ES-I3 (cell line): ENCODE data around the gene RFK.

Experiments
- H3K36me3 ChIP-seq: 2 replicates; pipeline ENCODE4 v1.6.1; 2013; ENCODE audit warnings: mild to moderate bottlenecking, low read length, control low read depth, moderate library complexity; ENCODE audit not compliant: insufficient read depth
- H3K4me1 ChIP-seq: 2 replicates; pipeline ENCODE4 v1.6.1; 2013; ENCODE audit warnings: mild to moderate bottlenecking, control low read depth, low read length; ENCODE audit not compliant: insufficient read depth
- H3K9ac ChIP-seq: 2 replicates; pipeline ENCODE4 v1.6.1; 2013; ENCODE audit warnings: low read depth, mild to moderate bottlenecking, low read length, moderate library complexity
- H3K9me3 ChIP-seq: 2 replicates; pipeline ENCODE4 v1.6.1; 2013; ENCODE audit warnings: mild to moderate bottlenecking, low read length, moderate library complexity; ENCODE audit not compliant: control insufficient read depth, insufficient read depth

RFK gene

GRCh38 chr9:76423216-76424177 lies 29.3 kb upstream of the RFK start:
- H3K36me3 ChIP-seq = no peaks in the 10 kb centered on the region
- peaks cover 3% of the 10 kb centered on the region; the same call in 1 of the 2 replicates for H3K4me1 ChIP-seq
- H3K9me3 ChIP-seq = no peaks in the 10 kb centered on the region
- H3K9ac ChIP-seq = no peak overlapping the region

GRCh38 chr9:76419782-76420380 lies 25.7 kb upstream of the RFK start:
- H3K9ac ChIP-seq = no peak overlapping the region
- H3K4me1 ChIP-seq = peaks cover 7% of the 10 kb centered on the region
- H3K36me3 ChIP-seq = no peaks in the 10 kb centered on the region
- no peaks in the 10 kb centered on the region for H3K9me3 ChIP-seq

- Histone ChIP-seq H3K4me1 (peaks cover 4% of the 10 kb centered on the region; the same call in 1 of the 2 replicates), H3K36me3 (no peaks in the 10 kb centered on the region), H3K9ac (no peak overlapping the region), H3K9me3 (no peaks in the 10 kb centered on the region)
Observed at GRCh38 chr9:76417394-76417793, 23.2 kb upstream of the RFK start.

GRCh38 chr9:76415731-76416130 lies 21.5 kb upstream of the RFK start:
- H3K36me3 ChIP-seq = no peaks in the 10 kb centered on the region
- peaks cover 4% of the 10 kb centered on the region; the same call in 1 of the 2 replicates for H3K4me1 ChIP-seq
- no peak overlapping the region for H3K9ac ChIP-seq
- no peaks in the 10 kb centered on the region for H3K9me3 ChIP-seq

GRCh38 chr9:76415154-76415553 lies 20.9 kb upstream of the RFK start:
- H3K9ac ChIP-seq = no peak overlapping the region
- H3K4me1 ChIP-seq = peaks cover 4% of the 10 kb centered on the region; the same call in 1 of the 2 replicates
- no peaks in the 10 kb centered on the region for H3K9me3 ChIP-seq
- H3K36me3 ChIP-seq = no peaks in the 10 kb centered on the region

- H3K4me1 ChIP-seq = peaks cover 4% of the 10 kb centered on the region; the same call in 1 of the 2 replicates
- H3K9ac ChIP-seq = no peak overlapping the region
- no peaks in the 10 kb centered on the region for H3K9me3 ChIP-seq
- H3K36me3 ChIP-seq = no peaks in the 10 kb centered on the region
Observed at GRCh38 chr9:76414661-76415060, 20.4 kb upstream of the RFK start.

GRCh38 chr9:76413658-76414057 lies 19.4 kb upstream of the RFK start:
- Histone ChIP-seq H3K9me3 (no peaks in the 10 kb centered on the region), H3K36me3 (no peaks in the 10 kb centered on the region), H3K9ac (no peak overlapping the region), H3K4me1 (peaks cover 4% of the 10 kb centered on the region; the same call in 1 of the 2 replicates)

GRCh38 chr9:76412638-76413037 lies 18.4 kb upstream of the RFK start:
- Histone ChIP-seq H3K9ac (no peak overlapping the region), H3K36me3 (no peaks in the 10 kb centered on the region), H3K9me3 (no peaks in the 10 kb centered on the region), H3K4me1 (peaks cover under 1% of the 10 kb centered on the region; the same call in 1 of the 2 replicates)

GRCh38 chr9:76405868-76406267 lies 11.6 kb upstream of the RFK start:
- no peaks in the 10 kb centered on the region for H3K36me3 ChIP-seq
- H3K9me3 ChIP-seq = no peaks in the 10 kb centered on the region
- no peaks in the 10 kb centered on the region for H3K4me1 ChIP-seq
- no peak overlapping the region for H3K9ac ChIP-seq

GRCh38 chr9:76405340-76405739 lies 11.1 kb upstream of the RFK start:
- peaks cover 4% of the 10 kb centered on the region; the same call in 1 of the 2 replicates for H3K4me1 ChIP-seq
- H3K36me3 ChIP-seq = no peaks in the 10 kb centered on the region
- H3K9ac ChIP-seq = no peak overlapping the region
- H3K9me3 ChIP-seq = no peaks in the 10 kb centered on the region

- no peaks in the 10 kb centered on the region for H3K36me3 ChIP-seq
- peaks cover 6% of the 10 kb centered on the region; the same call in 1 of the 2 replicates for H3K4me1 ChIP-seq
- no peaks in the 10 kb centered on the region for H3K9me3 ChIP-seq
- H3K9ac ChIP-seq = no peak overlapping the region
Observed at GRCh38 chr9:76404401-76404800, 10.2 kb upstream of the RFK start.

- H3K9me3 ChIP-seq = no peaks in the 10 kb centered on the region
- no peaks in the 10 kb centered on the region for H3K36me3 ChIP-seq
- H3K4me1 ChIP-seq = peaks cover 6% of the 10 kb centered on the region; the same call in 1 of the 2 replicates
- H3K9ac ChIP-seq = no peak overlapping the region
Observed at GRCh38 chr9:76403352-76403751, 9.1 kb upstream of the RFK start.

GRCh38 chr9:76401580-76402354 lies 7.5 kb upstream of the RFK start:
- Histone ChIP-seq H3K9ac (no peak overlapping the region), H3K4me1 (peaks cover 6% of the 10 kb centered on the region; the same call in 1 of the 2 replicates), H3K9me3 (no peaks in the 10 kb centered on the region), H3K36me3 (no peaks in the 10 kb centered on the region)

- H3K9me3 ChIP-seq = no peaks in the 10 kb centered on the region
- H3K9ac ChIP-seq = no peak overlapping the region
- H3K36me3 ChIP-seq = no peaks in the 10 kb centered on the region
- peaks cover 6% of the 10 kb centered on the region; the same call in 1 of the 2 replicates for H3K4me1 ChIP-seq
Observed at GRCh38 chr9:76401176-76401575, 7.0 kb upstream of the RFK start.
